GM12891 (cell line): ENCODE data around the gene GPR61.

Source experiments
- POLR2A ChIP-seq: IDR thresholded peaks from 2 replicates; pipeline ENCODE4 v1.6.1; 2011; ENCODE audit warnings: low read depth, low read length, control low read depth
- POLR2AphosphoS5 ChIP-seq: IDR thresholded peaks from 2 replicates; pipeline ENCODE4 v1.6.1; 2011; ENCODE audit warnings: low read depth, low read length, control low read depth
- SPI1 ChIP-seq: IDR thresholded peaks from 2 replicates; pipeline ENCODE4 v1.6.1; 2011; ENCODE audit warnings: low read depth, low read length, control low read depth
- TAF1 ChIP-seq: IDR thresholded peaks from 2 replicates; pipeline ENCODE4 v1.6.1; 2011; ENCODE audit warnings: low read depth, low read length, control low read depth

DNA sequence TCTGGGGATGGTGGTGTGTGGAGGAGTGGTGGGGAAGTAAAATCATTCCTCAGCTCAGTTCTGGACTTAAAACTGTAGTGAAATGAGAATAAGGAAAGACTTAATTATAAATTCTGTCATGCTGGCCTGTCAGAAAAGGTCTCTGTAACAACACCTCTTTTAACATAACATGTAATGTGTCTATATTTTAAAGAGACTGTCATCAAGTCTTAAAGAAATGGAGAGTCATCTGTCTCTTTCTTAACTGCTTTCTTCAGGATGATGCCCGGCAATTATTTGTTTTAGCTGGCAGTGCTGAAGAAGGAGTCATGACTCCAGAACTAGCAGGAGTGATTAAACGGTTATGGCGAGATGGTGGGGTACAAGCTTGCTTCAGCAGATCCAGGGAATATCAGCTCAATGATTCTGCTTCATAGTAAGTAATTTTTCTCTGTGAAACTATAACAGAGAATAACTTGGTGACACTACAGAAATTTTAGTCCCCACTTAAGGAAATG, 39.3 kb downstream of the GPR61 start:
- TF ChIP-seq POLR2AphosphoS5 (no peak), POLR2A (no peak), SPI1 (no peak), TAF1 (no peak)
